ENCODE results near the gene FBXL17.

DNA sequence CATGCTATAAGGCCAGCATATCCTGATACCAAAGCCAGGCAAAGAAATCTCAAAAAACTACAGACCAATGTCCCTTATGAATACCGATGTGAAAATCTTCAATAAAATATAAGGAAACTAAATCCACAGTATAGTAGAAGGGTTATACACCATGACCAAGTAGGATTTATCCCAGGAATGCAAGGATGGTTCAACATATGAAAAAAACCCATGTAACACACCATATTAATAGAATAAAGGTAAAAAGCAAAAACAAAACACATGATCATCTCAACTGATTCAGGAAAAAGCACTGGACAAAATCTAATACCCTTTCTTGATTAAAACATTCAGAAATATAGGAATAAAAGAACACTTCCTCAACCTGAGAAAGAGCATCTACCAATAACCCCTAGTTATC is 6.1 kb downstream of the FBXL17 start:
- TF ChIP-seq CTCF (IDR thresholded peaks at IDR 0.05; ENCODE audit: low read depth, low read length) (no peak), EZH2phosphoT487 (IDR thresholded peaks at IDR 0.05; ENCODE audit: low read depth) (no peak)

All from OCI-LY3 (cell line).